ENCODE data around the gene SNED1. TPM values are rescaled to one million over a fixed set of nuclear protein-coding genes. Genes with fewer than 3 reads are reported as not detected.

The SNED1 gene
- total RNA-seq, 1 donor from 2014 or later: 41.8 TPM

- DNase-seq (ENCODE audit: low spot score): no peak
These were observed 110.1 kb downstream of the SNED1 start for GRCh38 chr2:241108271-241109209.

- DNase-seq (ENCODE audit: low spot score): no peak
These were observed 111.0 kb downstream of the SNED1 start for GRCh38 chr2:241109210-241110088.

- DNase-seq (ENCODE audit: low spot score): no peak
These were observed 111.7 kb downstream of the SNED1 start for GRCh38 chr2:241110089-241110606.

GRCh38 chr2:241110607-241111439, 112.4 kb downstream of the SNED1 start:
- DNase-seq (ENCODE audit: low spot score): no peak

GRCh38 chr2:241111440-241111805, 113.0 kb downstream of the SNED1 start:
- no peak for DNase-seq (ENCODE audit: low spot score)

GRCh38 chr2:241112046-241112445, 113.6 kb downstream of the SNED1 start:
- no peak for DNase-seq (ENCODE audit: low spot score)

GRCh38 chr2:241112592-241112991, 114.2 kb downstream of the SNED1 start:
- DNase-seq (ENCODE audit: low spot score): no peak

GRCh38 chr2:241114836-241115235, 116.4 kb downstream of the SNED1 start:
- DNase-seq (ENCODE audit: low spot score): no peak

GRCh38 chr2:241115361-241115760, 116.9 kb downstream of the SNED1 start:
- DNase-seq (ENCODE audit: low spot score): no peak

GRCh38 chr2:241116606-241117560, 118.5 kb downstream of the SNED1 start:
- DNase-seq (ENCODE audit: low spot score): no peak

GRCh38 chr2:241118737-241119505, 120.5 kb downstream of the SNED1 start:
- no peak for DNase-seq (ENCODE audit: low spot score)

- DNase-seq (ENCODE audit: low spot score): no peak
These were observed 122.0 kb downstream of the SNED1 start for GRCh38 chr2:241120440-241120839.

GRCh38 chr2:241121008-241121407, 122.6 kb downstream of the SNED1 start:
- DNase-seq (ENCODE audit: low spot score): no peak

- no peak for DNase-seq (ENCODE audit: low spot score)
These were observed 124.1 kb downstream of the SNED1 start for GRCh38 chr2:241122376-241123002.

- DNase-seq (ENCODE audit: low spot score): no peak
These were observed 125.6 kb downstream of the SNED1 start for GRCh38 chr2:241123816-241124536.

- DNase-seq (ENCODE audit: low spot score): no peak
These were observed 127.2 kb downstream of the SNED1 start for GRCh38 chr2:241125626-241126025.

GRCh38 chr2:241126201-241126611, 127.8 kb downstream of the SNED1 start:
- no peak for DNase-seq (ENCODE audit: low spot score)

- no peak for DNase-seq (ENCODE audit: low spot score)
These were observed 128.4 kb downstream of the SNED1 start for GRCh38 chr2:241126771-241127202.
